DMS 273 (cell line): ENCODE measurements around the gene ACVR1.
A peak's percentile ranks its signal among the peaks of the same experiment; 100 is the strongest.
"Not testable (repeated sequence)": the region's sequence is repeated elsewhere in the genome, so short reads cannot be mapped to it uniquely, and the experiment has no call there.

ENCODE experiments used
- DNase-seq: peaks from one replicate; lab custom pipeline; 2025; ENCODE audit not compliant: unreplicated experiment; lab: John Stamatoyannopoulos, UW

The ACVR1 gene

GRCh38 chr2:157830696-157831570 is 45.2 kb downstream of the ACVR1 start:
- DNase-seq: peak; percentile 43

- DNase-seq: no peak
Observed at GRCh38 chr2:157830266-157830665, 45.9 kb downstream of the ACVR1 start.

- no peak for DNase-seq
Observed at GRCh38 chr2:157827377-157827776, 48.8 kb downstream of the ACVR1 start.

DNA sequence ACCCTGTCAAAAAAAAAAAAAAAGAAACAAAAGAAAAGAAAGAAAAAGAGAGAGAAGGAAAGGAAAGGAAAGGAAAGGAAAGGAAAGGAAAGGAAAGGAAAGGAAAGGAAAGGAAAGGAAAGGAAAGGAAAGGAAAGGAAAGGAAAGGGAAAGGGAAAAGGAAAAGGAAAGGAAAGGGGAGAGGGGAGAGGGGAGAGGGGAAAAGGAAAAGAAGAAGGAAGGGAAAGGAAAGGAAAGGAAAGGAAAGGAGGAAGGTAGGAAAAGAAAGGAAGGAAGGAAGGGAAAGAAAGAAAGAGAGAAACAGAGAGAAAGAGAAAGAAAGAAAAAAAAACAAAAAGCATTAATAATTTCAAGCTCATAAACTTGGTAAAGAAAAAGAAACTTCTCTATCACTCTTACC is 49.5 kb downstream of the ACVR1 start:
- not testable (repeated sequence) for DNase-seq

- peak; percentile 39 for DNase-seq
Observed at GRCh38 chr2:157825885-157826284, 50.2 kb downstream of the ACVR1 start.

- no peak for DNase-seq
Observed at GRCh38 chr2:157822993-157823392, 53.1 kb downstream of the ACVR1 start.

DNA sequence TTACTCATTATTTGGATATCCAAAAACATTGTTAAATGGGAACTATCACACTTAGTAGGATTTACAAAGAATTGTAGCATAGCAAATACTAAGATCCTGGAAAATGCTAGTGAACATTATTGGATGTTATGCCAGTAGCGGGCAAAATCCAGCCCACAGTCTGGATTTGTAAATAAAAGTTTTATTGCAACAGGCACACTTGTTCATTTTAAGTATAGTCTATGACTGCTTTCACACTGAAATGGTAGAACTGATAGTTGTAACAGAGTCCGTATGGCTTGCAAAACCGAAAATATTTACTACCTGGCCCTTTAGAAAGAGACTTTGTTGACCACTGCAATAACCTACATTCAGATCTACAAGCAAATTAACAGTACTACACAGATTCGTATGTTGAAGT is 53.6 kb downstream of the ACVR1 start:
- DNase-seq: no peak

- DNase-seq: no peak
Observed at GRCh38 chr2:157821519-157822131, 54.5 kb downstream of the ACVR1 start.

DNA sequence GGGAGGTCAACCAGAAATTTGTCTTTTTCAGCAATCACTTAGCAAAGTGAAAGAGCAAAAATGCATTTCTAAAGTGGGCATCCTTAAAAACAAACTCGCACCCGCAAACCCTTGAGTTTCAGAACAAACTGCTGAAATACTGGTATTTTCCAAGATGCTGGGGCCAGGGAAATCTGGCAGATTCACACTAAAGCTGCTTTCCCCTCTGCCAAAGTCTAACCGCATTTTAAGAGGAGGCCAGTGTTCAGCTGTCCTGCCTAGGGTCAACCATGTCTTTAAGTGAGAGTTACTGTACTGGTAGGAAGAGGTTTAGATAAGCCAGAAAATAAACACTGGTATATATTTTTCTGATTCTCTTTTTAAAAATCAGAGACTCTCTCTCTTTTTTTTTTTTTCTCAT is 55.9 kb downstream of the ACVR1 start:
- DNase-seq: no peak

- DNase-seq: no peak
Observed at GRCh38 chr2:157819761-157820160, 56.4 kb downstream of the ACVR1 start.

GRCh38 chr2:157818227-157818626 is 57.9 kb downstream of the ACVR1 start:
- DNase-seq: no peak

- DNase-seq: no peak
Observed at GRCh38 chr2:157815421-157815820, 60.7 kb downstream of the ACVR1 start.

DNA sequence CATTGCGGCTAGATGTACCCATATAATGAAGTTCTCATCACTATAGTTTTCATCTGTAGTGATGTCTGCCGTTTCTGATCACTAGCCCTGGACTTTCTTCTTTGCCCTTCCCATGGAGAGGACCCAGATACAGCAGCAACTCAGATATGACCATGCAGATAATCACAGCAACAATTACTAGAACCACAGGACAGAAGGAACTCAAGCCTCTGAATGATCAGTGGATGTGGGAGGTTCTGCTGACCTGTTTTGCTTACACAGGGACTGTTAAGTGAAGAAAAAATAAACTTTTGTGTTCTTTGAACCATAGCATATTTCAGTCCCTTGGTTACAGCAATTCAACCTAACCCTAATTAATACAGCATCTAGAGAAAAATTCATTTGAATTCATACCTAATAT is 62.7 kb downstream of the ACVR1 start:
- no peak for DNase-seq

GRCh38 chr2:157810037-157810436 is 66.1 kb downstream of the ACVR1 start:
- DNase-seq: no peak

- no peak for DNase-seq
Observed at GRCh38 chr2:157809212-157809611, 66.9 kb downstream of the ACVR1 start.

DNA sequence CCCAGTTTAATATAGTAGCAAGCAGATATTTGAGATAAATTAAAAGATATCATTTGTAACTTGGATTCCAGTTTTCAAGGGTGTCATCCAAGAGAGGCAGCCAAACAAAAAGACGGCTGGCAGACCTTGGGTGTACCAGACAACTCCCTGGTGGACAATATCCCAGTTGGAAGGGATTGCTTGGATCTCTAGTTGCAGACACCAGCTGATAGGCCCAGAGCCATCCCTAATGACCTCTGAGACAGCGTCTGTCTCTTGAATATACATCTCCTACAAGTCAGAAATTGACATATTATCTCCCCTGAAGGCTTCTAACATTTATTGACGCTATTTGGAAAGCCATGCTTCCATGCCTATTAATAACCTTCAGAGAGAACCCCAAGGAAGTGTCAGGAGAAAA is 67.7 kb downstream of the ACVR1 start:
- DNase-seq: no peak

GRCh38 chr2:157806426-157807077 is 69.6 kb downstream of the ACVR1 start:
- DNase-seq: peak; percentile 23

DNA sequence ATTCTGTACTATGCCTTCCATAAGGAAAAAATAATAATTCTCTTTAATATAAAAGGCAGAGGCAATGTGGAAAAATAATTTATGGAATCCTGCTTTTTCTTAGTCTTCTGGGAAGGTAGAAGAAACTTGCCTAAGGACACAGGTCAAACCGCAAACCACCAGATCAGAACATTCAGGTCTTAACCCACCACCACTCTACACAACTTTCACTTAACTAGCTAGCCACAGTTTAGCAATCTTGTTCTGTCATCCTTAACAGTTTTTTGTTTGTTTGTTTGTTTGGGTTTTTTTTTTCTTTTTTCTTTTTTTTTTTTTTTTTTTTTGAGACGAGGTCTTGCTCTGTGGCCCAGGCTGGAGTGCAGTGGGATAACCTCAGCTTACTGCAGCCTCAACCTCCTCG is 70.6 kb downstream of the ACVR1 start:
- no peak for DNase-seq

DNA sequence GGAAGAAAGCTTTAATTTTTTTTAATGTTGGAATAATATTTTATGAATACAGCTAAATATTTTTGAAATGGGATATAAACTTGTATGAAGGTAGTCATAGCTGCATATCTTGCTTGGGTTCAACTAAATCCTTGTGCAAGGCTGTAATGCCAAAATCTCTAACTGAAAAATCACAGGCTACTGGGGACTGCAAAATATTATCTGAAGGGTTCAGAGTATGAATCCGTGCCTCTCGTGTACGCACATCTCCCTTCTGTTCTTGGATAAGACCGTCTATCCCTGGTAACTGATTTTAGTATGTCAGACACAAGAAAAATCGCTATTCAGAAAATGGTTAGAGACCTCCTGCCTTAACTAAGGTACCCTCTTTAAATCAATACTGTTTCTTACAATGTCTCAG is 71.8 kb downstream of the ACVR1 start:
- DNase-seq: no peak

DNA sequence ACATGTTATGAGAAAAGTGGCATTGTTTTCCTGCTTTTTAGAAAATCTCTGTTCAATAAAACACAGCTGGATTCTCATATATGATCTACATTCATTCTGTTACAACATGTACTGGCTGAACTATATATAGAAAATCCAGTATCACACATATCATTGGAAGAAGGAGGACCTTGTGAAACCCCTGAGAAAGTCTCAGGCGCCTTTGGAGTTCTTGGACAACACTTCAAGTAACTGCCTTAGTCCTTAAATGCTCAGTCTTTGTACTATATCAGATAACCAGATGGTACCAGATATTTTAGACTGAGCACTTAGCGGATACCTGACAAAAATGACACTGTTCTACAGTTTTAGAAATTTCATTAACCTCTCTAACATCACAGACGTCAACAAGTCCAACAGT is 72.2 kb downstream of the ACVR1 start:
- DNase-seq: no peak

GRCh38 chr2:157803476-157803875 is 72.7 kb downstream of the ACVR1 start:
- DNase-seq: no peak

GRCh38 chr2:157800838-157801495 is 75.2 kb downstream of the ACVR1 start:
- no peak for DNase-seq
